NT2/D1 (cell line): Measurements from ENCODE around the gene ZIK1.

ENCODE experiments used
- YY1 ChIP-seq: IDR thresholded peaks from 2 replicates; pipeline ENCODE4 v1.6.1; 2011; ENCODE audit not compliant: insufficient read length, insufficient read depth
- ZNF274 ChIP-seq: IDR thresholded peaks from 2 replicates; pipeline ENCODE4 v1.6.1; 2011; ENCODE audit warnings: mild to moderate bottlenecking, low read depth, low read length

- no peak for TF ChIP-seq ZNF274
- TF ChIP-seq YY1 = no peak
Observed at GRCh38 chr19:57560049-57560491, 23.9 kb upstream of the ZIK1 start.
